Measurements from ENCODE around the gene EXD3. TPM values are rescaled to one million over a fixed set of nuclear protein-coding genes. Genes with fewer than 3 reads are reported as not detected.

Gene EXD3
- total and polyA plus RNA-seq, 2 of the 4 experiments (the other 2 are of a cell fraction) = 1.1 to 7.4 TPM

- Histone ChIP-seq H3K23ac (ENCODE audit: low read depth, low read length) (no peak overlapping the region), H4K5ac (ENCODE audit: low read depth, low read length) (no peak overlapping the region; the same call in 1 of the 2 replicates), H2AK9ac (replicated peaks; ENCODE audit: low read depth, low read length, poor library complexity) (peak overlapping the region; percentile 7), H4K91ac (ENCODE audit: insufficient read depth, low read depth, low read length) (peak overlapping the region; percentile 25; the same call in 1 of the 2 replicates), H2AFZ (replicated peaks; ENCODE audit: low read length, poor library complexity) (peak overlapping the region; percentile 71), H3K4ac (ENCODE audit: low read depth, low read length) (peak overlapping the region; percentile 29; the same call in 1 of the 2 replicates), H3K18ac (ENCODE audit: low read depth, low read length) (no peak overlapping the region; the same call in 1 of the 2 replicates), H3K36me3 (ENCODE audit: control insufficient read depth, insufficient read depth, low read length) (peaks cover 4% of the 10 kb centered on the region; the same call in 1 of the 2 replicates), H2BK20ac (ENCODE audit: low read depth, low read length) (no peak overlapping the region; the same call in 1 of the 2 replicates), H3K79me1 (ENCODE audit: low read depth in 1 of 2, low read length in 2 of 2) (no peaks in the 10 kb centered on the region; a peak in 1 of 4 replicates), H3K4me1 (ENCODE audit: control insufficient read depth, insufficient read depth, low read length) (peaks cover 7% of the 10 kb centered on the region), H3K27ac (ENCODE audit: insufficient read depth, low read length) (peak overlapping the region; percentile 16), H2BK5ac (ENCODE audit: low read depth, low read length, poor library complexity, severe bottlenecking) (no peak overlapping the region), H2BK15ac (ENCODE audit: low read depth, low read length) (peak overlapping the region; percentile 5; the same call in 1 of the 3 replicates), H3K9me3 (ENCODE audit: control insufficient read depth, insufficient read depth, low read length) (no peaks in the 10 kb centered on the region), H3K4me2 (ENCODE audit: low read depth, low read length) (peak overlapping the region; percentile 13; the same call in 1 of the 2 replicates), H2BK120ac (ENCODE audit: low read depth, low read length) (peak overlapping the region; percentile 21; the same call in 1 of the 2 replicates), H3K27me3 (ENCODE audit: control insufficient read depth, insufficient read depth, low read length) (no peaks in the 10 kb centered on the region), H3K9ac (ENCODE audit: low read depth, low read length) (peak overlapping the region; percentile 15; the same call in 1 of the 2 replicates), H4K8ac (ENCODE audit: low read depth in 2 of 2, low read length in 2 of 2) (peak overlapping the region in 1 of 2 experiments; percentile 29; a peak in 2 of 4 replicates), H3K4me3 (ENCODE audit: insufficient read depth, low read depth, low read length) (no peak overlapping the region), H3K9me1 (ENCODE audit: insufficient read depth, low read length) (0 out of 2 replicates have a peak, but pooled peaks cover 3% of the 10 kb centered on the region), H2AK5ac (ENCODE audit: low read depth, low read length) (peak overlapping the region; percentile 51), H3K56ac (ENCODE audit: extremely low read depth, insufficient read depth, low read length) (no peak overlapping the region), H4K20me1 (ENCODE audit: insufficient read depth, low read length) (no peaks in the 10 kb centered on the region; the same call in 1 of the 2 replicates), H3K14ac (replicated peaks; ENCODE audit: low read depth, low read length) (0 out of 2 replicates have a peak overlapping the region, but pooled peaks have one; percentile 5)
- no peak for TF ChIP-seq RAD21 (IDR thresholded peaks at IDR 0.05; ENCODE audit: low read length)
- TF ChIP-seq RFX5 (IDR thresholded peaks at IDR 0.05; ENCODE audit: low read depth, low read length) = no peak
- DNase-seq (no peak), ATAC-seq (ENCODE audit: low read depth) (no peak)
- intact Hi-C loops (cut with micrococcal nuclease) = no loop called here
- 94% methylated on average over 11 of the region's 26 CpGs; no CpG with 5 or more reads in 1 of the 2 experiments for WGBS, 2 experiments (ENCODE audit: extremely low coverage in 2 of 2, insufficient read length in 1 of 2)
- POLR2A ChIA-PET (ENCODE audit: unreplicated experiment) = no interaction called here
- dilution Hi-C loops (cut with HindIII; ENCODE audit: low sequenced_read_pairs, unreplicated experiment) = no loop called here
- CTCF ChIA-PET = no interaction called here
- BruUV-seq (replicated peaks) = no TSS peak
- in situ Hi-C loops (cut with MboI; ENCODE audit: low sequenced_read_pairs) = no loop called here
Measured at GRCh38 chr9:137396634-137397367, 26.2 kb downstream of the EXD3 start.

Measured in IMR-90 (cell line).